IPS-18c (cell line): ENCODE data around the gene EFHD2.
"Not testable (repeated sequence)": the region's sequence is repeated elsewhere in the genome, so short reads cannot be mapped to it uniquely, and the experiment has no call there.

Experiments used
- H3K4me3 ChIP-seq: 2 replicates; pipeline ENCODE4 v1.7.0; 2013; ENCODE audit warnings: low read depth, mild to moderate bottlenecking, low read length, moderate library complexity; ENCODE audit not compliant: insufficient read depth
- H3K9me3 ChIP-seq: one replicate; pipeline ENCODE4 v1.6.1; 2013; ENCODE audit warnings: mild to moderate bottlenecking, low read length, moderate library complexity; ENCODE audit not compliant: control insufficient read depth, insufficient read depth

The EFHD2 gene

GRCh38 chr1:15454256-15454655 is 44.6 kb downstream of the EFHD2 start:
- H3K9me3 ChIP-seq = peaks cover 2% of the 10 kb centered on the region
- H3K4me3 ChIP-seq = no peak overlapping the region

GRCh38 chr1:15455522-15455921 is 45.8 kb downstream of the EFHD2 start:
- Histone ChIP-seq H3K9me3 (peaks cover 2% of the 10 kb centered on the region), H3K4me3 (no peak overlapping the region)

GRCh38 chr1:15456313-15456954 is 46.7 kb downstream of the EFHD2 start, which contains the start of gene CELA2A:
Gene CELA2A, plus strand, starts transcription at chr1:15456732. Its CDS starts 22 bp downstream, at chr1:15456754.
- no peaks in the 10 kb centered on the region for H3K9me3 ChIP-seq
- H3K4me3 ChIP-seq = no peak within 1 kb of the TSS

- Histone ChIP-seq H3K9me3 (no peaks in the 10 kb centered on the region), H3K4me3 (no peak overlapping the region)
Measured at GRCh38 chr1:15457585-15457984, 47.9 kb downstream of the EFHD2 start.

- H3K9me3 ChIP-seq, H3K4me3 ChIP-seq: not testable (repeated sequence)
Measured at GRCh38 chr1:15458388-15458787, 48.7 kb downstream of the EFHD2 start.

GRCh38 chr1:15459771-15460707 is 50.4 kb downstream of the EFHD2 start:
- Histone ChIP-seq H3K9me3 (peaks cover 2% of the 10 kb centered on the region), H3K4me3 (no peak overlapping the region)

- H3K9me3 ChIP-seq = peaks cover 2% of the 10 kb centered on the region
Measured at GRCh38 chr1:15460708-15461095, 51.0 kb downstream of the EFHD2 start.

GRCh38 chr1:15463064-15463800 is 53.5 kb downstream of the EFHD2 start:
- H3K9me3 ChIP-seq, H3K4me3 ChIP-seq: not testable (repeated sequence)

More at GRCh38 chr1:15460708-15461095, 51.0 kb downstream of the EFHD2 start:
- no peak overlapping the region for H3K4me3 ChIP-seq

GRCh38 chr1:15463926-15464322 is 54.2 kb downstream of the EFHD2 start:
- not testable (repeated sequence) for H3K4me3 ChIP-seq, H3K9me3 ChIP-seq

GRCh38 chr1:15465674-15466073 is 56.0 kb downstream of the EFHD2 start:
- Histone ChIP-seq H3K9me3 (peaks cover 2% of the 10 kb centered on the region), H3K4me3 (no peak overlapping the region)

- not testable (repeated sequence) for H3K4me3 ChIP-seq, H3K9me3 ChIP-seq
Measured at GRCh38 chr1:15466955-15467625, 57.4 kb downstream of the EFHD2 start.

GRCh38 chr1:15468145-15468544 is 58.5 kb downstream of the EFHD2 start:
- H3K4me3 ChIP-seq = no peak overlapping the region
- peaks cover 2% of the 10 kb centered on the region for H3K9me3 ChIP-seq

GRCh38 chr1:15469361-15469760 is 59.7 kb downstream of the EFHD2 start:
- Histone ChIP-seq H3K4me3 (no peak overlapping the region), H3K9me3 (no peaks in the 10 kb centered on the region)

GRCh38 chr1:15469821-15470448 is 60.2 kb downstream of the EFHD2 start:
- H3K4me3 ChIP-seq = not testable (repeated sequence)

GRCh38 chr1:15471067-15471466 is 61.4 kb downstream of the EFHD2 start:
- H3K9me3 ChIP-seq, H3K4me3 ChIP-seq: not testable (repeated sequence)

More at GRCh38 chr1:15469821-15470448, 60.2 kb downstream of the EFHD2 start:
- not testable (repeated sequence) for H3K9me3 ChIP-seq

GRCh38 chr1:15471723-15472122 is 62.0 kb downstream of the EFHD2 start:
- not testable (repeated sequence) for H3K4me3 ChIP-seq, H3K9me3 ChIP-seq

- no peak overlapping the region for H3K4me3 ChIP-seq
- H3K9me3 ChIP-seq = no peaks in the 10 kb centered on the region
Measured at GRCh38 chr1:15472587-15472986, 62.9 kb downstream of the EFHD2 start.
